Measurements from ENCODE around the gene SYNPO2.

- no peak for TF ChIP-seq SIN3A (IDR thresholded peaks at IDR 0.05; ENCODE audit: borderline replicate concordance, insufficient read depth, low read length)
- TF ChIP-seq, protein P1, sequence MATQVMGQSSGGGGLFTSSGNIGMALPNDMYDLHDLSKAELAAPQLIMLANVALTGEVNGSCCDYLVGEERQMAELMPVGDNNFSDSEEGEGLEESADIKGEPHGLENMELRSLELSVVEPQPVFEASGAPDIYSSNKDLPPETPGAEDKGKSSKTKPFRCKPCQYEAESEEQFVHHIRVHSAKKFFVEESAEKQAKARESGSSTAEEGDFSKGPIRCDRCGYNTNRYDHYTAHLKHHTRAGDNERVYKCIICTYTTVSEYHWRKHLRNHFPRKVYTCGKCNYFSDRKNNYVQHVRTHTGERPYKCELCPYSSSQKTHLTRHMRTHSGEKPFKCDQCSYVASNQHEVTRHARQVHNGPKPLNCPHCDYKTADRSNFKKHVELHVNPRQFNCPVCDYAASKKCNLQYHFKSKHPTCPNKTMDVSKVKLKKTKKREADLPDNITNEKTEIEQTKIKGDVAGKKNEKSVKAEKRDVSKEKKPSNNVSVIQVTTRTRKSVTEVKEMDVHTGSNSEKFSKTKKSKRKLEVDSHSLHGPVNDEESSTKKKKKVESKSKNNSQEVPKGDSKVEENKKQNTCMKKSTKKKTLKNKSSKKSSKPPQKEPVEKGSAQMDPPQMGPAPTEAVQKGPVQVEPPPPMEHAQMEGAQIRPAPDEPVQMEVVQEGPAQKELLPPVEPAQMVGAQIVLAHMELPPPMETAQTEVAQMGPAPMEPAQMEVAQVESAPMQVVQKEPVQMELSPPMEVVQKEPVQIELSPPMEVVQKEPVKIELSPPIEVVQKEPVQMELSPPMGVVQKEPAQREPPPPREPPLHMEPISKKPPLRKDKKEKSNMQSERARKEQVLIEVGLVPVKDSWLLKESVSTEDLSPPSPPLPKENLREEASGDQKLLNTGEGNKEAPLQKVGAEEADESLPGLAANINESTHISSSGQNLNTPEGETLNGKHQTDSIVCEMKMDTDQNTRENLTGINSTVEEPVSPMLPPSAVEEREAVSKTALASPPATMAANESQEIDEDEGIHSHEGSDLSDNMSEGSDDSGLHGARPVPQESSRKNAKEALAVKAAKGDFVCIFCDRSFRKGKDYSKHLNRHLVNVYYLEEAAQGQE (IDR thresholded peaks at IDR 0.05; ENCODE audit: insufficient read depth in 1 of 2, low read depth in 2 of 2, low read length in 2 of 2), result no peak
- TF ChIP-seq TAF1 (IDR thresholded peaks at IDR 0.05; ENCODE audit: borderline replicate concordance, insufficient read depth, low read length), result no peak
These were observed 58.4 kb downstream of the SYNPO2 start for GRCh38 chr4:118947095-118947494.
